HCT116 (cell line): Measurements from ENCODE around the gene SEMG1. TPM values are rescaled to one million over a fixed set of nuclear protein-coding genes. Genes with fewer than 3 reads are reported as not detected.

Source experiments
- ATAC-seq: fragments of 200-7000 bp; cut with Tn5 transposase; 2 replicates; pipeline ENCODE4 v1.9.1; 2020; ENCODE audit warnings: mild to moderate bottlenecking, moderate library complexity
- BruUV-seq: library from RNA; stranded (reverse); fragments of 400-500 nt; replicated peaks from 2 replicates; lab custom pipeline; 2021; lab: Mats Ljungman, UMichigan
- CTCF ChIA-PET: fragments of 300-600 bp; sonication (Branson Sonifier 250); formaldehyde crosslinking; loops from one replicate; lab custom pipeline; 2021; ENCODE audit warnings: antibody characterized with exemption; lab: Charles Lee
- POLR2A ChIA-PET: fragments of 300-600, 350-600 bp; sonication (Branson Sonifier 250); formaldehyde crosslinking; loops from one replicate; lab custom pipeline; 2021; ENCODE audit warnings: antibody characterized with exemption; lab: Charles Lee
- RAD21 ChIA-PET, 2 experiments: fragments of 300-600 bp; sonication (Branson Sonifier 250); formaldehyde crosslinking; loops; one replicate each; lab custom pipeline; 2023; ENCODE audit warnings: low total read pairs in 2 of 2; ENCODE audit not compliant: uncharacterized antibody in 2 of 2, unreplicated experiment in 2 of 2, low non-redundant PET in 1 of 2; lab: Charles Lee
- DNase-seq: peaks from one replicate; pipeline ENCODE4 v3.0.0-alpha.2; 2010; ENCODE audit warnings: low read depth, low spot score
- H2AFZ ChIP-seq: fragments of 200-600 bp; shearing (Covaris generic), sonication (generic); 2 replicates; pipeline ENCODE4 v1.6.1; 2017; ENCODE audit warnings: low read depth, mixed run types, mixed read lengths, antibody characterized with exemption, low read length; ENCODE audit not compliant: poor library complexity, severe bottlenecking
- H3K27ac ChIP-seq: 2 replicates; pipeline ENCODE4 v1.5.1; 2012; ENCODE audit warnings: low read depth, low read length
- H3K27me3 ChIP-seq: fragments of 200-600 bp; sonication (generic); 2 replicates; pipeline ENCODE4 v1.6.1; 2016; ENCODE audit warnings: mixed run types, low read length, mixed read lengths; ENCODE audit not compliant: insufficient read depth
- H3K36me3 ChIP-seq, 2 experiments: fragments of 200-500 bp in 1 of 2; fragments of 200-600 bp in 1 of 2; sonication (Bioruptor generic) in 1 of 2; sonication (generic) in 1 of 2; 2 replicates each; pipeline versions ENCODE4 v1.5.1 to v1.6.1; 2014 to 2016; ENCODE audit warnings: low read length in 2 of 2, inconsistent platforms in 1 of 2, mixed read lengths in 1 of 2, mixed run types in 1 of 2; ENCODE audit not compliant: insufficient read depth in 2 of 2, control insufficient read depth in 1 of 2
- H3K4me1 ChIP-seq, 2 experiments: fragments of 200-600 bp in 1 of 2; sonication (generic) in 1 of 2; 2 replicates each; pipeline versions ENCODE4 v1.5.1 to v1.6.1; 2012 to 2017; ENCODE audit warnings: low read length in 2 of 2, inconsistent platforms in 1 of 2, mild to moderate bottlenecking in 1 of 2, mixed read lengths in 1 of 2, mixed run types in 1 of 2, moderate library complexity in 1 of 2; ENCODE audit not compliant: insufficient read depth in 2 of 2, control insufficient read depth in 1 of 2
- H3K4me2 ChIP-seq: fragments of 200-600 bp; sonication (generic); 2 replicates; pipeline ENCODE4 v1.6.1; 2017; ENCODE audit warnings: mixed run types, low read length, mixed read lengths
- H3K4me3 ChIP-seq, 2 experiments: fragments of 200-600 bp in 1 of 2; sonication (generic) in 1 of 2; replicated peaks in 1 of 2; 2 replicates each; pipeline ENCODE4 v1.5.1; 2011 to 2016; ENCODE audit warnings: low read length in 2 of 2, control low read depth in 1 of 2, low read depth in 1 of 2, mild to moderate bottlenecking in 1 of 2, mixed read lengths in 1 of 2, mixed run types in 1 of 2
- H3K79me2 ChIP-seq: fragments of 200-600 bp; sonication (generic); 2 replicates; pipeline ENCODE4 v1.6.1; 2017; ENCODE audit warnings: mild to moderate bottlenecking, mixed run types, low read length, moderate library complexity, mixed read lengths; ENCODE audit not compliant: insufficient read depth
- H3K9ac ChIP-seq: fragments of 200-600 bp; sonication (generic); 2 replicates; pipeline ENCODE4 v1.6.1; 2016; ENCODE audit warnings: low read length, mixed read lengths
- H3K9me2 ChIP-seq: fragments of 200-600 bp; sonication (generic), shearing (Covaris generic); 2 replicates; pipeline ENCODE4 v1.6.1; 2017; ENCODE audit warnings: mixed run types, mild to moderate bottlenecking, moderate library complexity; ENCODE audit not compliant: insufficient read depth
- H3K9me3 ChIP-seq, 2 experiments: fragments of 200-500 bp in 1 of 2; fragments of 200-600 bp in 1 of 2; sonication (Bioruptor generic) in 1 of 2; sonication (generic) in 1 of 2; 2 replicates each; pipeline ENCODE4 v1.6.1; 2014 to 2017; ENCODE audit warnings: low read length in 2 of 2, mixed read lengths in 2 of 2, inconsistent platforms in 1 of 2, low read depth in 1 of 2, mild to moderate bottlenecking in 1 of 2, mixed run types in 1 of 2, moderate library complexity in 1 of 2; ENCODE audit not compliant: control insufficient read depth in 1 of 2, insufficient read depth in 1 of 2
- H4K20me1 ChIP-seq: fragments of 200-600 bp; sonication (generic), shearing (Covaris generic); 2 replicates; pipeline ENCODE4 v1.6.1; 2017; ENCODE audit warnings: mixed run types, mild to moderate bottlenecking, moderate library complexity; ENCODE audit not compliant: insufficient read depth
- CBX3 ChIP-seq: IDR thresholded peaks from 2 replicates; pipeline ENCODE4 v1.6.1; 2012; ENCODE audit warnings: low read depth
- CEBPB ChIP-seq: IDR thresholded peaks from 2 replicates; pipeline ENCODE4 v1.6.1; 2012; ENCODE audit warnings: low read depth
- EGR1 ChIP-seq: IDR thresholded peaks from 2 replicates; pipeline ENCODE4 v1.6.1; 2012; ENCODE audit warnings: low read depth
- EZH2 ChIP-seq: fragments of 200-600 bp; sonication (generic); IDR thresholded peaks from 2 replicates; pipeline ENCODE4 v1.6.1; 2017; ENCODE audit warnings: antibody characterized with exemption, mixed run types
- EZH2phosphoT487 ChIP-seq: fragments of 200-600 bp; IDR thresholded peaks from 2 replicates; pipeline ENCODE4 v1.6.1; 2018; ENCODE audit warnings: antibody characterized with exemption, borderline replicate concordance
- MAX ChIP-seq: IDR thresholded peaks from 2 replicates; pipeline ENCODE4 v1.6.1; 2012
- POLR2AphosphoS5 ChIP-seq: IDR thresholded peaks from 2 replicates; pipeline ENCODE4 v1.6.1; 2011; ENCODE audit warnings: mild to moderate bottlenecking, low read depth, low read length, moderate library complexity
- SIN3A ChIP-seq: IDR thresholded peaks from 2 replicates; pipeline ENCODE4 v1.6.1; 2012; ENCODE audit warnings: low read depth
- SP1 ChIP-seq: IDR thresholded peaks from 2 replicates; pipeline ENCODE4 v1.6.1; 2012; ENCODE audit warnings: low read depth
- TCF7L2 ChIP-seq: IDR thresholded peaks from 2 replicates; pipeline ENCODE4 v1.7.0; 2011; ENCODE audit warnings: borderline replicate concordance, inconsistent platforms; ENCODE audit not compliant: insufficient read depth, insufficient read length; ENCODE audit errors: extremely low read depth
- intact Hi-C: fragments of 100-400 bp; cut with micrococcal nuclease; formaldehyde crosslinking; loops from 2 replicates; pipeline ENCODE4 v1.10.0; 2022
- total RNA-seq: library from RNA; stranded (reverse); gene quantifications from one replicate; pipeline ENCODE4 v1.2.1, GENCODE V29; 2021; ENCODE audit not compliant: unreplicated experiment

The SEMG1 gene
- total RNA-seq, 1 experiment from 2014 or later, result not detected

GRCh38 chr20:45253261-45253660 is 46.4 kb downstream of the SEMG1 start (continued):
- TF ChIP-seq TCF7L2 (no peak), EGR1 (no peak), SIN3A (no peak), EZH2phosphoT487 (no peak)

GRCh38 chr20:45254383-45255262 is 47.8 kb downstream of the SEMG1 start, which contains the start of gene SLPI:
TSS of gene SLPI (minus strand) at chr20:45254564. CDS start at chr20:45254543, 21 bp downstream.
- BruUV-seq, result no TSS peak
- ChIA-PET POLR2A (no interaction called here), CTCF (interaction anchor here (0.9 to 1.4 kb wide), 4 partner anchors 39 to 211 kb away, joined by 3 read pairs; no protein-coding TSS in a partner anchor), RAD21 (no interaction called here)
- Histone ChIP-seq H3K9me3 (no peaks in the 10 kb centered on the region), H3K4me1 (peaks cover 10 to 11% of the 10 kb centered on the region in 2 experiments; a peak in 2 of 4 replicates), H3K27me3 (peaks cover 4% of the 10 kb centered on the region; the same call in 1 of the 2 replicates), H3K36me3 (no peaks in the 10 kb centered on the region), H3K27ac (no peak within 1 kb of the TSS), H3K4me2 (peak within 1 kb of the TSS; percentile 7; the same call in 1 of the 2 replicates), H2AFZ (no peak within 1 kb of the TSS), H3K4me3 (no peak within 1 kb of the TSS), H4K20me1 (no peaks in the 10 kb centered on the region), H3K9ac (no peak within 1 kb of the TSS), H3K79me2 (no peaks in the 10 kb centered on the region), H3K9me2 (no peaks in the 10 kb centered on the region)
- TF ChIP-seq POLR2AphosphoS5 (peak; percentile 41; the same call in 1 of the 2 replicates), CEBPB (peak; percentile 86), EZH2 (no peak), MAX (no peak), CBX3 (0 out of 2 replicates have a peak, but pooled peaks have one; percentile 41), SP1 (peak; percentile 27; the same call in 1 of the 2 replicates)
- intact Hi-C loops, result no loop called here
- DNase-seq (no peak), ATAC-seq (peak; percentile 52)
